Measurements from ENCODE around the gene DMKN.
"Not testable (repeated sequence)": the region's sequence is repeated elsewhere in the genome, so short reads cannot be mapped to it uniquely, and the experiment has no call there.

DNA sequence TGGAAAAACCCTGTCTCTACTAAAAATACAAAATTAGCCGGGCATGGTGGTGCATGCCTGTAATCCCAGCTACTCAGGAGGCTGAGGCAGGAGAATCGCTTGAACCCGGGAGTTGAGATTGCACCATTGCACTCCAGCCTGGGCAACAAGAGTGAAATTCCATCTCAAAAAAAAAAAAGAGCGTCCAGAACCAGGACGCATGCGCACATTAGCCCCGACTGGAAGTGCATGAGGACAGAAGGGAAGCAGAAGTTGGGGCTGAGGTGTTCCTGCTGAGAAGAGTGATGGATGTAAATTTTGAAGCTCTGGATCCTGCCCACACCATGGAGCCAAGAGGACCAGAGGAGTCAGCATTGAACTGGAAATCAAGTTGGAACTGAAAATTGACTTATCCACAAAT, 38.9 kb downstream of the DMKN start:
- TF ChIP-seq, protein P1, sequence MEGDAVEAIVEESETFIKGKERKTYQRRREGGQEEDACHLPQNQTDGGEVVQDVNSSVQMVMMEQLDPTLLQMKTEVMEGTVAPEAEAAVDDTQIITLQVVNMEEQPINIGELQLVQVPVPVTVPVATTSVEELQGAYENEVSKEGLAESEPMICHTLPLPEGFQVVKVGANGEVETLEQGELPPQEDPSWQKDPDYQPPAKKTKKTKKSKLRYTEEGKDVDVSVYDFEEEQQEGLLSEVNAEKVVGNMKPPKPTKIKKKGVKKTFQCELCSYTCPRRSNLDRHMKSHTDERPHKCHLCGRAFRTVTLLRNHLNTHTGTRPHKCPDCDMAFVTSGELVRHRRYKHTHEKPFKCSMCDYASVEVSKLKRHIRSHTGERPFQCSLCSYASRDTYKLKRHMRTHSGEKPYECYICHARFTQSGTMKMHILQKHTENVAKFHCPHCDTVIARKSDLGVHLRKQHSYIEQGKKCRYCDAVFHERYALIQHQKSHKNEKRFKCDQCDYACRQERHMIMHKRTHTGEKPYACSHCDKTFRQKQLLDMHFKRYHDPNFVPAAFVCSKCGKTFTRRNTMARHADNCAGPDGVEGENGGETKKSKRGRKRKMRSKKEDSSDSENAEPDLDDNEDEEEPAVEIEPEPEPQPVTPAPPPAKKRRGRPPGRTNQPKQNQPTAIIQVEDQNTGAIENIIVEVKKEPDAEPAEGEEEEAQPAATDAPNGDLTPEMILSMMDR (conservative IDR thresholded peaks at IDR 0.05; ENCODE audit: low read length): not testable (repeated sequence)
- TF ChIP-seq EZH2phosphoT487 (IDR thresholded peaks at IDR 0.05; ENCODE audit: borderline replicate concordance): not testable (repeated sequence)
